Spleen (tissue), 11 donors: Measurements from ENCODE around the gene KCNK17. TPM values are rescaled to one million over a fixed set of nuclear protein-coding genes. Genes with fewer than 3 reads are reported as not detected.

ENCODE experiments used
- DNase-seq: peaks from one replicate; pipeline ENCODE4 v3.0.0-alpha.2; 2020
- H3K27ac ChIP-seq, 8 donors: fragments of 200-600 bp; sonication (generic) in 7 of 8; 1 replicate in 4 of 8; 2 replicates in 4 of 8; pipeline versions ENCODE4 v1.5.0 to v1.8.0; 2016 to 2021; ENCODE audit warnings: inconsistent platforms in 4 of 8, mild to moderate bottlenecking in 4 of 8, moderate library complexity in 1 of 8
- H3K27me3 ChIP-seq, 7 donors: fragments of 200-600 bp; sonication (generic) in 6 of 7; replicated peaks in 1 of 7; 1 replicate in 4 of 7; 2 replicates in 3 of 7; pipeline versions ENCODE4 v1.5.0 to v1.8.0; 2016 to 2021; ENCODE audit warnings: inconsistent platforms in 3 of 7, mild to moderate bottlenecking in 1 of 7
- H3K36me3 ChIP-seq, 6 donors: fragments of 200-600 bp; sonication (generic) in 5 of 6; 1 replicate in 4 of 6; 2 replicates in 2 of 6; pipeline versions ENCODE4 v1.5.0 to v1.8.0; 2016 to 2021; ENCODE audit warnings: inconsistent platforms in 2 of 6
- H3K4me1 ChIP-seq, 6 donors: fragments of 200-600 bp; sonication (generic) in 5 of 6; 1 replicate in 3 of 6; 2 replicates in 3 of 6; pipeline versions ENCODE4 v1.5.0 to v1.8.0; 2016 to 2021; ENCODE audit warnings: inconsistent platforms in 3 of 6
- H3K4me3 ChIP-seq, 8 donors: fragments of 200-600 bp; sonication (generic) in 7 of 8; 1 replicate in 4 of 8; 2 replicates in 4 of 8; pipeline versions ENCODE4 v1.5.0 to v1.8.0; 2016 to 2021; ENCODE audit warnings: inconsistent platforms in 4 of 8, mild to moderate bottlenecking in 4 of 8, moderate library complexity in 2 of 8
- H3K9me3 ChIP-seq, 8 donors: fragments of 200-600 bp; sonication (generic) in 7 of 8; 1 replicate in 4 of 8; 2 replicates in 4 of 8; pipeline versions ENCODE4 v1.5.0 to v1.8.0; 2016 to 2021; ENCODE audit warnings: inconsistent platforms in 4 of 8
- CTCF ChIP-seq, 11 experiments: fragments of 200-600 bp in 7 of 11; fragments of 450-650 bp in 4 of 11; sonication (generic) in 4 of 11; IDR thresholded peaks in 8 of 11; conservative IDR thresholded peaks in 3 of 11; 1 replicate in 7 of 11; 2 replicates in 4 of 11; pipeline versions ENCODE4 v1.4.0 to v1.8.0; 2016 to 2021; ENCODE audit warnings: antibody characterized with exemption in 11 of 11, inconsistent platforms in 4 of 11, mild to moderate bottlenecking in 1 of 11
- POLR2A ChIP-seq, 3 donors: fragments of 450-650 bp; IDR thresholded peaks; one replicate each; pipeline ENCODE4 v1.5.1; 2017; ENCODE audit warnings: antibody characterized with exemption in 3 of 3, mild to moderate bottlenecking in 1 of 3
- POLR2AphosphoS5 ChIP-seq, 3 donors: sonication (generic); formaldehyde crosslinking; IDR thresholded peaks; one replicate each; pipeline ENCODE4 v1.5.1; 2017; ENCODE audit warnings: antibody characterized with exemption in 3 of 3
- WGBS, 5 donors: extraction: QIAGEN DNeasy Blood & Tissue Kit in 3 of 5; methylation state at CpG; one replicate each; pipeline versions ENCODE4 v1.1.5 to v1.1.7; 2013 to 2018; 5-methylcytosine and 5-hydroxymethylcytosine counted together
- intact Hi-C: fragments of 100-400 bp; cut with DNase I; formaldehyde crosslinking; loops from one replicate; pipeline ENCODE4 v1.15.0; 2023; ENCODE audit warnings: low total_unique reads
- polyA plus RNA-seq, 3 donors: library from polyadenylated mRNA; stranded (reverse); fragments of 200-250 nt; gene quantifications; one replicate each; pipeline ENCODE4 v1.2.1, GENCODE V29; 2013
- total RNA-seq, 7 donors: library from RNA; depleted of rRNA in 3 of 7; stranded (reverse); fragments of >200 nt in 3 of 7; fragmentation: NEBNext Ultra II Directional in 4 of 7; extraction: Animal tissue kit (Norgen Biotek cat#: 25700) in 4 of 7; gene quantifications; one replicate each; pipeline versions ENCODE4 v1.1.0 to v1.2.1, GENCODE V29; 2016 to 2021
- donor health status: healthy with polysubstance abuse.
- donor health status: DM: no; HTN: no; CAD: no; lungs with moderate emphysema.
- donor health status: DM: no; HTN: no; CAD: no.
- donor health status: Bipolar disorder and iron deficiency.
- donor health status: healthy.
- donor health status: DM: no; HTN: no; CAD: no.
- donor health status: DM: yes; HTN: yes; CAD: no.

Gene KCNK17
- total and polyA plus RNA-seq, 10 donors = 0.16 to 0.98 (median 0.46) TPM; not detected in 2

GRCh38 chr6:39256294-39256940 lies 57.8 kb downstream of the KCNK17 start:
- no peak overlapping the region for H3K27ac ChIP-seq
- intact Hi-C loops = no loop called here
- H3K4me3 ChIP-seq = no peak overlapping the region
- DNase-seq = peak; percentile 14
- H3K4me1 ChIP-seq = no peaks in the 10 kb centered on the region
- 80 to 86% (median 84%) methylated on average over 2 of the region's 2 CpGs for WGBS, 5 donors
- H3K27me3 ChIP-seq = peaks cover 0 to 13% (median 0%) of the 10 kb centered on the region in 7 donors
- no peaks in the 10 kb centered on the region for H3K36me3 ChIP-seq
- peaks cover 0 to 10% (median 0%) of the 10 kb centered on the region in 8 donors for H3K9me3 ChIP-seq
- no peak for TF ChIP-seq CTCF (IDR thresholded peaks at IDR 0.05 in 8 of 11, conservative IDR thresholded peaks at IDR 0.05 in 3 of 11)
- no peak for TF ChIP-seq POLR2AphosphoS5 (IDR thresholded peaks at IDR 0.05)
- TF ChIP-seq POLR2A (IDR thresholded peaks at IDR 0.05) = no peak

GRCh38 chr6:39254999-39255535 lies 59.2 kb downstream of the KCNK17 start:
- Histone ChIP-seq H3K36me3 (no peaks in the 10 kb centered on the region), H3K27me3 (peaks cover 0 to 3% (median 0%) of the 10 kb centered on the region in 7 donors), H3K4me1 (no peaks in the 10 kb centered on the region), H3K9me3 (peaks cover 0 to 10% (median 0%) of the 10 kb centered on the region in 8 donors), H3K4me3 (no peak overlapping the region), H3K27ac (no peak overlapping the region)
- TF ChIP-seq POLR2A (IDR thresholded peaks at IDR 0.05) (no peak), POLR2AphosphoS5 (IDR thresholded peaks at IDR 0.05) (no peak), CTCF (IDR thresholded peaks at IDR 0.05 in 8 of 11, conservative IDR thresholded peaks at IDR 0.05 in 3 of 11) (no peak)
- DNase-seq = peak; percentile 6
- WGBS, 5 donors = 81 to 88% (median 82%) methylated on average over 4 of the region's 4 CpGs
- intact Hi-C loops = no loop called here

- Histone ChIP-seq H3K9me3 (peaks cover 0 to 10% (median 0%) of the 10 kb centered on the region in 8 donors), H3K27ac (no peak overlapping the region), H3K27me3 (peaks cover 0 to 3% (median 0%) of the 10 kb centered on the region in 7 donors), H3K36me3 (no peaks in the 10 kb centered on the region), H3K4me3 (no peak overlapping the region), H3K4me1 (no peaks in the 10 kb centered on the region)
- intact Hi-C loops = no loop called here
- TF ChIP-seq CTCF (IDR thresholded peaks at IDR 0.05 in 8 of 11, conservative IDR thresholded peaks at IDR 0.05 in 3 of 11) = no peak
- TF ChIP-seq POLR2A (IDR thresholded peaks at IDR 0.05) = no peak
- TF ChIP-seq POLR2AphosphoS5 (IDR thresholded peaks at IDR 0.05) = no peak
- 59 to 75% (median 64%) methylated on average over 8 of the region's 8 CpGs for WGBS, 5 donors
- peak; percentile 15 for DNase-seq
Measured at GRCh38 chr6:39251406-39251805, 62.8 kb downstream of the KCNK17 start.

- no peak for DNase-seq
- TF ChIP-seq POLR2A (IDR thresholded peaks at IDR 0.05) (no peak), CTCF (IDR thresholded peaks at IDR 0.05 in 8 of 11, conservative IDR thresholded peaks at IDR 0.05 in 3 of 11) (no peak), POLR2AphosphoS5 (IDR thresholded peaks at IDR 0.05) (no peak)
- Histone ChIP-seq H3K27me3 (peaks cover 0 to 3% (median 0%) of the 10 kb centered on the region in 7 donors), H3K27ac (no peak overlapping the region), H3K36me3 (no peaks in the 10 kb centered on the region), H3K9me3 (peaks cover 0 to 10% (median 0%) of the 10 kb centered on the region in 8 donors), H3K4me3 (no peak overlapping the region), H3K4me1 (no peaks in the 10 kb centered on the region)
- intact Hi-C loops = no loop called here
Measured at GRCh38 chr6:39250507-39250906, 63.7 kb downstream of the KCNK17 start.
